Type B pancreatic cell (in vitro differentiated cells): Measurements from ENCODE around the gene ELF2. TPM values are rescaled to one million over a fixed set of nuclear protein-coding genes. Genes with fewer than 3 reads are reported as not detected.
A peak's percentile ranks its signal among the peaks of the same experiment; 100 is the strongest.

Source experiments
- DNase-seq: peaks from one replicate; pipeline ENCODE4 v3.0.0; 2021; ENCODE audit warnings: mixed read lengths; ENCODE audit not compliant: unreplicated experiment; ENCODE audit errors: extremely low spot score
- H3K27ac Mint-ChIP-seq: 2 replicates; pipeline ENCODE4 v1.8.0; 2021; ENCODE audit warnings: mild to moderate bottlenecking, mixed read lengths
- H3K27me3 Mint-ChIP-seq: 2 replicates; pipeline ENCODE4 v1.8.0; 2021; ENCODE audit warnings: mixed read lengths
- H3K36me3 Mint-ChIP-seq: 2 replicates; pipeline ENCODE4 v1.8.0; 2021; ENCODE audit warnings: mixed read lengths
- H3K4me1 Mint-ChIP-seq: one replicate; pipeline ENCODE4 v1.8.0; 2021; ENCODE audit warnings: mixed read lengths; ENCODE audit not compliant: unreplicated experiment
- H3K4me3 Mint-ChIP-seq: 2 replicates; pipeline ENCODE4 v1.8.0; 2021; ENCODE audit warnings: mild to moderate bottlenecking, mixed read lengths
- H3K9me3 Mint-ChIP-seq: 2 replicates; pipeline ENCODE4 v1.8.0; 2021; ENCODE audit warnings: mixed read lengths
- total RNA-seq: library from RNA; stranded (reverse); gene quantifications from 2 replicates; pipeline ENCODE4 v1.2.1, GENCODE V29; 2021; ENCODE audit warnings: low replicate concordance
- TF ChIP-seq, protein P1 (sequence below): fragments of 200-600 bp; sonication (generic); conservative IDR thresholded peaks from 2 replicates; pipeline ENCODE4 v1.5.0; 2021; ENCODE audit warnings: antibody characterized with exemption, mild to moderate bottlenecking

The ELF2 gene
- total RNA-seq, 1 donor from 2014 or later, result 42.1 TPM

GRCh38 chr4:139099366-139099982, 77.5 kb downstream of the ELF2 start:
- Mint-ChIP-seq H3K4me1 (peaks cover 7% of the 10 kb centered on the region), H3K36me3 (no peaks in the 10 kb centered on the region)
- no peak for DNase-seq

GRCh38 chr4:139092271-139092670, 84.7 kb downstream of the ELF2 start:
- no peak overlapping the region for H3K4me3 Mint-ChIP-seq
- H3K36me3 Mint-ChIP-seq, result no peaks in the 10 kb centered on the region
- TF ChIP-seq, protein P1, sequence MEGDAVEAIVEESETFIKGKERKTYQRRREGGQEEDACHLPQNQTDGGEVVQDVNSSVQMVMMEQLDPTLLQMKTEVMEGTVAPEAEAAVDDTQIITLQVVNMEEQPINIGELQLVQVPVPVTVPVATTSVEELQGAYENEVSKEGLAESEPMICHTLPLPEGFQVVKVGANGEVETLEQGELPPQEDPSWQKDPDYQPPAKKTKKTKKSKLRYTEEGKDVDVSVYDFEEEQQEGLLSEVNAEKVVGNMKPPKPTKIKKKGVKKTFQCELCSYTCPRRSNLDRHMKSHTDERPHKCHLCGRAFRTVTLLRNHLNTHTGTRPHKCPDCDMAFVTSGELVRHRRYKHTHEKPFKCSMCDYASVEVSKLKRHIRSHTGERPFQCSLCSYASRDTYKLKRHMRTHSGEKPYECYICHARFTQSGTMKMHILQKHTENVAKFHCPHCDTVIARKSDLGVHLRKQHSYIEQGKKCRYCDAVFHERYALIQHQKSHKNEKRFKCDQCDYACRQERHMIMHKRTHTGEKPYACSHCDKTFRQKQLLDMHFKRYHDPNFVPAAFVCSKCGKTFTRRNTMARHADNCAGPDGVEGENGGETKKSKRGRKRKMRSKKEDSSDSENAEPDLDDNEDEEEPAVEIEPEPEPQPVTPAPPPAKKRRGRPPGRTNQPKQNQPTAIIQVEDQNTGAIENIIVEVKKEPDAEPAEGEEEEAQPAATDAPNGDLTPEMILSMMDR, result no peak
- H3K27me3 Mint-ChIP-seq, result no peaks in the 10 kb centered on the region
- no peak for DNase-seq
- H3K4me1 Mint-ChIP-seq, result no peaks in the 10 kb centered on the region
- no peaks in the 10 kb centered on the region for H3K9me3 Mint-ChIP-seq
- H3K27ac Mint-ChIP-seq, result no peak overlapping the region

More at GRCh38 chr4:139099366-139099982, 77.5 kb downstream of the ELF2 start:
- no peaks in the 10 kb centered on the region for H3K27me3 Mint-ChIP-seq
- no peaks in the 10 kb centered on the region for H3K9me3 Mint-ChIP-seq
- no peak overlapping the region for H3K4me3 Mint-ChIP-seq
- TF ChIP-seq, protein P1, result peak; percentile 94
- no peak overlapping the region for H3K27ac Mint-ChIP-seq

GRCh38 chr4:139085141-139085540, 91.9 kb downstream of the ELF2 start:
- H3K9me3 Mint-ChIP-seq, result no peaks in the 10 kb centered on the region
- peak overlapping the region; percentile 91 for H3K27ac Mint-ChIP-seq
- H3K36me3 Mint-ChIP-seq, result no peaks in the 10 kb centered on the region
- H3K27me3 Mint-ChIP-seq, result no peaks in the 10 kb centered on the region
- DNase-seq, result no peak
- peak overlapping the region; percentile 95 for H3K4me3 Mint-ChIP-seq
- TF ChIP-seq, protein P1, result no peak
- H3K4me1 Mint-ChIP-seq, result peaks cover 25% of the 10 kb centered on the region

GRCh38 chr4:139084804-139085093, 92.3 kb downstream of the ELF2 start:
- TF ChIP-seq, protein P1, result no peak
- peaks cover 25% of the 10 kb centered on the region for H3K4me1 Mint-ChIP-seq

GRCh38 chr4:139083956-139084803, 92.8 kb downstream of the ELF2 start:
- TF ChIP-seq, protein P1, result peak; percentile 73
- Mint-ChIP-seq H3K4me3 (peak overlapping the region; percentile 95), H3K4me1 (peaks cover 25% of the 10 kb centered on the region), H3K9me3 (no peaks in the 10 kb centered on the region), H3K27ac (peak overlapping the region; percentile 91), H3K27me3 (no peaks in the 10 kb centered on the region), H3K36me3 (no peaks in the 10 kb centered on the region)
- peak; percentile 92 for DNase-seq

More at GRCh38 chr4:139084804-139085093, 92.3 kb downstream of the ELF2 start:
- no peaks in the 10 kb centered on the region for H3K9me3 Mint-ChIP-seq
- no peaks in the 10 kb centered on the region for H3K27me3 Mint-ChIP-seq
- no peaks in the 10 kb centered on the region for H3K36me3 Mint-ChIP-seq
- peak overlapping the region; percentile 91 for H3K27ac Mint-ChIP-seq
- DNase-seq, result no peak
- peak overlapping the region; percentile 95 for H3K4me3 Mint-ChIP-seq
